Stimulated activated CD8-positive, alpha-beta memory T cell treated with anti-CD3 and anti-CD28 coated beads, Interleukin-2, amount 100 ng/mL, for 48 hours (primary cell): ENCODE data around the gene SLC22A13.
"Not testable (repeated sequence)": the region's sequence is repeated elsewhere in the genome, so short reads cannot be mapped to it uniquely, and the experiment has no call there.

Source experiments
- DNase-seq, 2 donors: peaks; one replicate each; pipeline ENCODE4 v3.0.0-alpha.2; 2020; ENCODE audit warnings: low read depth in 2 of 2

SLC22A13 gene, protein sequence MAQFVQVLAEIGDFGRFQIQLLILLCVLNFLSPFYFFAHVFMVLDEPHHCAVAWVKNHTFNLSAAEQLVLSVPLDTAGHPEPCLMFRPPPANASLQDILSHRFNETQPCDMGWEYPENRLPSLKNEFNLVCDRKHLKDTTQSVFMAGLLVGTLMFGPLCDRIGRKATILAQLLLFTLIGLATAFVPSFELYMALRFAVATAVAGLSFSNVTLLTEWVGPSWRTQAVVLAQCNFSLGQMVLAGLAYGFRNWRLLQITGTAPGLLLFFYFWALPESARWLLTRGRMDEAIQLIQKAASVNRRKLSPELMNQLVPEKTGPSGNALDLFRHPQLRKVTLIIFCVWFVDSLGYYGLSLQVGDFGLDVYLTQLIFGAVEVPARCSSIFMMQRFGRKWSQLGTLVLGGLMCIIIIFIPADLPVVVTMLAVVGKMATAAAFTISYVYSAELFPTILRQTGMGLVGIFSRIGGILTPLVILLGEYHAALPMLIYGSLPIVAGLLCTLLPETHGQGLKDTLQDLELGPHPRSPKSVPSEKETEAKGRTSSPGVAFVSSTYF

DNA sequence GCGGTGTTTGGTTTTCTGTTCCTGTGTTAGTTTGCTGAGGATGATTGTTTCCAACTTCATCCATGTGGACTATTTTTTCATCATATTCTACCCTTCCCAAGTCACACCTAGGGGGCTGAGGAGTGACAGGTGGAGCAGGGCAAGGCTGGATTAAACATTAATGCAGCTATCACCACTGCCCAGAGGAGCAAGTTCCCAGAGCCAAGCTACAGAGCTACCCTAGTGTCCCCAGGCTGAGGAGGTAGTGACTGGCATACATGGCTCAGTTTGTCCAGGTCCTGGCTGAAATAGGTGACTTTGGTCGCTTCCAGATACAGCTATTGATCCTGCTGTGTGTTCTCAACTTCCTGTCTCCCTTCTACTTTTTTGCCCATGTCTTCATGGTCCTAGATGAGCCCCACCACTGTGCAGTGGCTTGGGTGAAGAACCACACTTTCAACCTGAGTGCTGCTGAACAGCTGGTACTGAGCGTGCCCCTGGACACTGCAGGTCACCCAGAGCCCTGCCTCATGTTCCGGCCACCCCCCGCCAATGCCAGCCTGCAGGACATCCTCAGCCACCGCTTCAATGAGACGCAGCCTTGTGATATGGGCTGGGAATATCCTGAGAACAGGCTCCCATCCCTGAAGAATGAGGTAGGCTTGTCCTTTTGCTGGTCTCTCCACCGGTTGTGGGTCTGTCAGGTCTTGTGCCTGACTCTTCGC lies at the start of gene SLC22A13:
TSS of gene SLC22A13 (plus strand) at position 209 of the 704 bp plus-strand sequence. CDS start at position 258, 49 bp downstream.
- no peak for DNase-seq

DNA sequence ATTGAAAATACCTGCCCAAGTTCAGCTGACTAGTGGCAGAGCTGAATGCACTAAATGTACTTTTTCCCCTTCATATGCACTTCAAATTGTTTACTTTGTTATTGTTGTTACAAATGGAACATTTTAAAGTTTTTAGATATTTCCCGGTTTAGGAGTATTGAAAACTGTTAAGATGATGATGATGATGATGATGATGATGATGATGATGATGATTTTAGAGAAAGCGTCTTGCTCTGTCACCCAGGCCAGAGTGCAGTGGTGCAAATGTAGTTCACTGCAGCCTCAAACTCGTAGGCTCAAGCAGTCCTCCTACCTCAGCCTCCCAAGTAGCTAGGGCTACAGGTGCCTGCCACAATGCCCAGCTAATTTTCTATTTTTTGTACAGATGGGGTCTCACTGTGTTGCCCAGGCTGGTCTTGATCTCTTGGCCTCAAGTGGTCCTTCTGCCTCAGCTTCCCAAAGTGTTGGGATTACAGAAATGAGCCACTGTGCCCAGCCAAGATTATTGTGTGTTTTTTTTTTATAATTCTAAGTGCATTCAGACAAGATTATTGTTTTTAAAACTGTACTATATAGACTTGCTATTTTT lies 45.9 kb upstream of the SLC22A13 start:
- DNase-seq = no peak

DNA sequence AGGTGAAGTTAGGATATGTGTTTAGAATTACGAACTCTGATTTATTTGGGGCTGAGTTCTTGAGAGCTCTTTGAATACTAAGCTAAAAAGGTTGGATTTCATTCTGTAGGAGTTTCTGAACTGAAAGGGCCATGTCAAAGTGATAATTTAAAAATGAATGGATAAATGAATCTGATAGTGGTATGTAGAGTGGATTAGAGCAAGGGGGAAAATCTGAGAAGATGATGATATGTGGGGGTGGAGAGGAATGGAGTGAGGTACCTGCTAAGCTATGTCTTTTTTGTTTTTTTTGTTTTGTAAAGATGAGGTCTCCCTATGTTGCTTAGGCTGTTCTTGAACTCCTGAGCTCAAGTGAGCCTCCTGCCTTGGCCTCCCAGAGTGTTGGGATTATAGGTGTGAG lies 44.6 kb upstream of the SLC22A13 start:
- no peak for DNase-seq

DNA sequence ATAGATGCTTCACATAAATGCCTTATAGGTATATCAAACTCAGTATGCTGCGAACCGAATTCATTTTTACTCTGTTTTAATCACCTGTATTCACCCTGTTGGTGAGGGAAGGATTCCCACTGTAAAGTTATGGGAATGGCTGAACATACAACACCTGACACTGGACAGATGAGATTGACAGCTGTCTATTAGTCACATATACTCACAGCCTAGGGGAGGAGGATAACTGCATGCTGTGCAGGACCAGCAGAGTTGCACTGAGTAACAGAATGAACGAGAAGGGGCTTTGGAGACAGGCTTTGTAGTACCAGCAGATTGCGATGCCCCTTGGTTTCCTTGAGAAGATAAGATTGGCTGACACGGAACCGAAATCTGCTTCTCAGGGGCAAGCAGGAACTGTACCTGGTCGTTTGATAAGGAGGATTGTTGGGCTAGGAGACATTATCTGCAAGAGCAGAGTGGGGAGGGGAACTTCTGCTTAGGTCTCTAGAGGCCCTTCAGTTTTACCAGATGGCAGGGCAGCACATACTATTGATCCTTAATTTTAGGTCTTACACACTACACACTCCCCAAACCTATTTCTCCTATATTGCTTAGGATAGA lies 43.5 kb upstream of the SLC22A13 start:
- no peak for DNase-seq

DNA sequence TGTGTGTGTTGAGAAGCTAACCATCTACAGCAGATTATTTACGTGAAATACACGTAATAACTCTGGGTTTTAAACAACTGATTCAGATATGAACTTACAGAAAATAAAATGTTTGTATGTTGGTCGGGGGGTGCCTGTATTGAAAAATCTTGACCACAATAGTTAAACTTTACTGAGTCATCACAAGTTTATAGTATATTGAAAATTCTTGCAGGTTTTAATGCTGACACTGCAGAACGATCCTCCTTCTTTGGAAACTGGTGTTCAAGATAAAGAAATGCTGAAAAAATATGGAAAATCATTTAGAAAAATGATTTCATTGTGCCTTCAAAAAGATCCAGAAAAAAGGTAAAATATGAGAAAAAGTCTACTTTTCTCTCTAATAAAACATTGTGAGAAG lies 41.3 kb upstream of the SLC22A13 start:
- DNase-seq = no peak

DNA sequence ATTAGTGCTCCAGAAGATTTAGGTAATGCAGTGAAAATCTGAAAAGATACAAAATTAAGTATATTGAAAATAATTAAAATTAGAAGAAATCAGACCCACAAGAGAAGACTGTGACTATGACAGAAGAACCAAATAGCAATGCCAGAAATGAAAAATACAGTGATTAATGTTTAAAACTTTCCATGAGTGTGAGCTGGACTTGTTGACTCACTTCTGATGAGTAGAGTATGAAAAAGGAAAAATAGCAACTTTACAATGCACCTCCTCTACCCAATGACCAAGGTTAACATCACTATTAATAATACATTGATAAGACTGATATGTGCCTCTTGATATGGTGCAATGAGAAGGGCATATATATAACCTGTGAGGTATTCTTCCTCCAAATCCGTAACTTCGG lies 39.3 kb upstream of the SLC22A13 start:
- no peak for DNase-seq

DNA sequence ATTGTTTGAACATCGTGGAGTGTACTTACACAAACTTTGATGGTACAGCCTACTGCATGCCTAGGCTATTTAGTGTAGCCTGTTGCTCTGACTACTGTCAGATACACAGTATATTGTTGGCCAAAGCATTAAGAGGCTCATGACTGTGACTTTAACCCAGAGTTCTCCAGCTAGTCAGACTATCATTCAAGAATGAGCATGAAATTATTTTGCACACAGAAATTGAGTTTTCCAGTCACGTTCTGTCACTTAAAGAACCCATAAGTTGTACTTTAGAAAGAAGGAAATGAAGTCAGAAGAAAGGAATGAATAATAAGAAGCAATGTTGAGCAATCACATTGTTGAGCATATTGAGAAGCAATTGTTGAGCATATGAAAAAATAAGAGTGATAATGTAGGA lies 37.6 kb upstream of the SLC22A13 start:
- no peak for DNase-seq

DNA sequence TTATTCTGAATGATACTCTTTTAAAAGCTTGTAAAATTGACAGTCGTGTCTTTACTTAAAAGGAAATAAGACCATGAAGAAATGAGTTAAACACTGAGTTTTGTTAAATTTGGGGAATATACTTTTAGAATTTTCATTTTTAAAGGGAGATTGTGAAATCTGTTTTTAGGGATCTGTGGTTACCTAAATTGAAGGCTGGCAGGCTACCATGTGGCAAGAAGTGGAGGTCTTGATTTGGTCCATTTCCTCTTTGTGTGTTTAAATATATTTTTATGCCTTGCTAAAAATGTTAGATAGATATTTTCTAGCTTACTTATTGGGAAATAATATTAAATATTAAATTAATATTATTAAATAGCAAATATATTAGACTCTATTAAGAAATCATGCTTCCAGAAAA lies 36.6 kb upstream of the SLC22A13 start:
- DNase-seq = no peak

DNA sequence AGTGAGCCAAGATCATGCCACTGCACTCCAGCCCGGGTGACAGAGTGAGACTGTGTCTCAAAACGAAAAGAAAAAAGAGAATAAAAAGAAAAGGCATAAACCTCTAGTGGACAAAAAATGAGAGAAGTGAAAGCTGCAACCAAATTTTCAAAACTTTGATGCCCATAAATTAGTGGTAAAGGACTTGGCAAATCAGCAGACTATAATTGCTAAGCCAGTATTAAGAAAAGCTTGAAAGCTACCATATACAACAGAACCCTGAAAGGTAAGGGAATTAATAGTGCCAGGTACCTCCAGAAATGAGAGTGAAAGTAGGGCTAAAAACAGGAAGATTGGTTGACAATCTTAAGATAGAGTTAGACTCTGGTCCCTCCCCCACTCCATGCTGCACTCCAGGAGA lies 32.9 kb upstream of the SLC22A13 start:
- no peak for DNase-seq

DNA sequence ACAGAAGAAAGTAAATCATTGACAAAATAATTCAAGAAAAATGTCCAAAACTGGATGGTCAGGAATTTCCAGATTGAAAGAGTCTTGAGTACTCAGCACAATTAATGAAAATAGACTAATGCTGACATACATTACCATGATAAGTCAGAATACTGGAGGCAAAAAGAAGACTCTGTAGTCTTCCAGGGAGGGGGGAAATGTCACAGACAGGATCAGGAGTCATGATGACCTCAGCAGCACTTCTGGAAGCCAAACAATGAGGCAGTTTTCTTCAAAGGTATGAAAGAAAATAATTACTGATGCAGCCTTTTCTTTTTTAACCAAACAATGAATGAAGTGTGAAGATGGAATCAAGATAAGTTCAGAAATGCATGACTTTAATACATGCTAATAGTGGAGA lies 30.1 kb upstream of the SLC22A13 start:
- no peak for DNase-seq

DNA sequence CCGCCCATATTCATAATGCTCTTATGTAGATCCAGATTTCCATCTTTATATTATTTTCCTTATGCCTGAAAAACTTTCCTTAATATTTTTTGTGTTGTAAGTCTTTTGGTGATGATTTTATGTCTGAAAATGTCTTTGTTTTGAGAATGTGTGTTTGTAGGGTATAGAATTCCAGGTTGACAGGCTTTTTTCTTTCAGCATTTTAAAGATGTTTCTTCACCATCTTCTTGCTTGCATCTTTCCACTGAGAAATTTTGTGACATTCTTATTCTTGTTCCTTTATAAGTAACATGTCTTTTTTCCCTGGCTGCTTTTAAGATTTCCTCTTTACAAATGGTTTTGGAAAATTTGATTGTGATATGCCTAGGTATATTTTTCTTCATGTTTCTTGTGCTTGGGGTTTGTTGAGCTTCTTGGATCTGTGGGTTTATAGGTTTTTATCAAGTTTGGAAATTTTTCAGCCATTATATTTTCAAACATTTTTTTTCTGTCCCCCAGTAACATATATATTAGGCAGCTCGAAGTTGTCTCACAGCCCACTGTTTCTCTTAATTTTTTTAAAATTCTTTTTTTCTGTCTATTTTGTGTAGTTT lies 27.1 kb upstream of the SLC22A13 start:
- DNase-seq = no peak

DNA sequence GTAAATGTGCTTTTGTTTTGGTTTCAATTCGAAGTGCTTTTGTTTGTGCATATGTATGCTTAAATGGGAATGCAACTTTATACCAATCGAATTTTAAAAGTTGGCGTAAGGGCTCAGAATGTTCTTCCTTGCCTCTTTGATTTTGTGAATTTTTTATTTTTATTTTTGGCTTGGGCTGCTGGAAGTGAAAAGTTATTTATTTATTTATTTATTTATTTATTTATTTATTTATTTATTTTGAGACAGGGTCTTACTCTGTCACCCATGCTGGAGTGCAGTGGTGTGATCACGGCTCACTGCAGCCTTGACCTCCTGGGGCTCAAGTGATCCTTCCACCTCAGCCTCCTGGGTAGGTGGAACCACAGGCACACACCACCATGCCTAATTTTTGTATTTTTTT lies 22.8 kb upstream of the SLC22A13 start:
- DNase-seq = not testable (repeated sequence)

DNA sequence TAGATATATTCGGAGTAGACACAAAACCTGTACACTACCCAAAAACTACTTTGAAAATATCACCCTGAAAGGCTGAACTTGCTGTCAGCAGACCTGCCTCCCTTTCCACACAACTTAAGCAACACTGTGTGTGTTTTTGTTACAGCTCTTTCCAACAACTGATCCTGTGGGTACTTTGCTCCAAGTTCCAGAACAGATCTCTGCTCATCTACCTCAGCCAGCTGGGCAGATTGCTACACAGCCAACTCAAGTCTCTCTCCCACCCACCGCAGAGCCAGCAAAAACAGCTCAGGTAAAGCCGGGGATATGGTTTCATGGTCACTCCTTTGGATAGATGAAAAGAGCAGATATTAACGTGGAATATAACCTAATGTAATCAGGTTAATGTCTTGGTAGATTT lies 19.7 kb upstream of the SLC22A13 start:
- DNase-seq = no peak

DNA sequence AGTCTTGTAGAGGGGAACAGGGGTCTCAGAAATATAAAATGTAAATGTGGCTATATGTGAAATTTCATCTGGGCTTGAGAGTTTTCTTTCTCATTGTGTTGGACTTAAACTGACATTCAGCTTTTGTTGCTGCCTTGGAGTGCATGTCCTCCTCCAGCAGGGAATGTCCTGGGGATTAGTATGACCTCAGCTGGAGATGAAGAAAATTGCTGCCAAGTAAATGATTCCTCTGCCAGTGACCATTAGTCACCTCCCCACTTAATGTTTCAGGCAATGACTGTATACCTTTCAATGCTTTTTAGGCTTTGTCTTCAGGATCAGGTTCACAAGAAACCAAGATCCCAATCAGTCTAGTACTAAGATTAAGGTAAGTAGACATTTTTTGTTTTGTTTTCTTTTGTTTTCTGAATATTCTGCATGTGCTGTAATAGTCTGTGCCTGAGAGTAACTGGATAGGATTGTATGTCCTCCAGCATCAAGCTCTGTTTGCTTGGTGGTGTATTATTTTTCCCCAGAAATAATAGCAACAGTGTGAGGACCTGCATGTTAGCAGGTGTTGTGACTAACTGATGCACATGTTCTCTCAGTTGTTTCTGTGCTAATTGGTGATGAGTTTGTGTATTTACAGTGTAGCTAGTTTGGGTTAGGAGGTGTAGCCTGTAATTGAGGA lies 18.1 kb upstream of the SLC22A13 start:
- no peak for DNase-seq

DNA sequence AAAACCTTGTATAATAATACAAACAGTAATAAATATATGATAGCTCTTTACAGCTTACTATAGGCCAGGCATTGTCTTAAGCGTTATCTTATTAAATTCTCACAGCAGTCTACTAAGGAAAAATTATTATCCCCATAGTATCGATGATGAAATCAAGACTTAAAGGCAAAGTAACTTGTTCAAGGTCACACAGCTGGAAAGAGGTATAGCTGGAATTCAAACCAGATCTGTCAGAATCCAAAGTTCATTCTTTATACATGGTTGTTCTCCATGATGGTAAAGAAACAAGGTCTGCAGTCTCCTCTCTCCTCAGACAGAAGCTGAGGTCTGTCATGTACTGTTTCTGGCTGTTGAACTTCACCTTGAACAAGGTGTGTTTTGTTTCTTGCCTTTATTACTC lies 15.4 kb upstream of the SLC22A13 start:
- DNase-seq = no peak

DNA sequence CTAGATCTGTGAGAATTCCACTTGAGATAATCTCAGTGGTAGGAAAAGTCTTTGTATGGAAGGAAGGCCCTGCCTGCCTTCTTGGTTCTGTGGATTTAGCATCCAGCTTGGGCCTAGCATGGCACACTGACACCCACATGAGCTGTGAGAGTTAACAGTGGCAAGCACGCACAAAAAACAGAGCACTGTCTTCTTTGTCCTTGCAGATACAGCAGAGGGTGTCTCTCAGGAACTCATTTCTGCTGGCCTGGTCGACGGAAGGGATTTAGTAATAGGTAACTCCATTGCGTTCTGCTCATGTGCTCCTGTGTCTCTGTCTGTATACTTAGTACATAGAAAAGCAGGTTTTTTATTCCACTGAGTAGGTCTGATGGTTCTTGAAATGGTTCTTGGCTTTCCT lies 14.4 kb upstream of the SLC22A13 start:
- DNase-seq = no peak

DNA sequence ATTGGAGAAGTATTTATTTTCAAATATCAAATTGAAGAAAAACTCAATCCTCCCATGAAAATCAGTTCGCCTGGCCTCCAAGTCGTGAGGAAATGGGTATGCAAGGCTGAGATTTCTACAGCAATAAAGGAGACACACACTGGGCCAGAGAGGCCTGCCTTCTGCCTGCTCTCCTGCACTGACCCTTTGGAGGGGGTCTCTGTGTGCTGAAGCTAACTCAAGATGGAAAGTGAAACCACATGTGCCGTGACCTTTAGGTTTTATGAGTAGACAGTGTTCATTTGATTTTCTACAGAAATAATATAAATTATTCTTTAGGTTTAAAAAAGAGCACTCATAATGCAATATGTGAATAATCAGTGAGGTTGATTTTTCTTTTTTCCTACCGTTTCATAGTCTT lies 11.9 kb upstream of the SLC22A13 start:
- DNase-seq = no peak

DNA sequence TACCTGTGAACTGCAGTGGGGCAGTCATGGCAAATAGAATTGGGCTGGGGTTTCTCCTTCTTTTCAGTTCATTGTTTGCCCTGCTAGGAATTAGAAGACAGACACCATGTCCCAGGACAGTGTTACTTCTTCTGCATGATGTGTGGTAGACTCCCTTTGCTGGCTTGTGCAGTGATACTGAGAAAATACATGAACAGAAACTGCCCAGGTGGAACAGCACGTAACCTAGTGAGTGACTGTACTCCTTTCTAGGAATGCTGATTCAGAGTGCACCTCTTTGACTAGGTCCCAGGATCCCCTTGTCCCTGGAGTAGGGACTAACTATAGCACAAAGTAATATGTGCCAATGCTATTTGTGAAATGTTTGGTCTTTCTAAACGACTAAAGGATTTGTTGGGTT lies 10.7 kb upstream of the SLC22A13 start:
- no peak for DNase-seq

DNA sequence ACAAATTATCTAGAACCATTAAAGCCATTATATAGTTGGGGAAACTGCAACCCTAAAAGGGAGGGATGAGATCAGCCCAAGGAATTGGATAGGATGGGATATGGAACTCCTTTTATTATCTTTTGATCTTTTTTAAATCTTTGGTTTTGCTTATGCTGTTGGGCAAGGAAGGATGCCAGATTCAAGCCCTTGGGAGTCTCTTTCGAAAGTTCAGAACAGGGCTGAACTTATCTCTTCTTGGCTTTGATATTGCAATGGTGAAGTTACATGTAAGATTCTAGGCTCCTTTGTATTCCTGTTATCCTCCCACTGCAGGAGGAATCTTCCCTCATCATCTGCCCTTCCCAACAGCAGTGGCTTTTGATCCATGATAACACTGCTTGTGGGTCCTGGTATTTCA lies 10.0 kb upstream of the SLC22A13 start:
- no peak for DNase-seq

DNA sequence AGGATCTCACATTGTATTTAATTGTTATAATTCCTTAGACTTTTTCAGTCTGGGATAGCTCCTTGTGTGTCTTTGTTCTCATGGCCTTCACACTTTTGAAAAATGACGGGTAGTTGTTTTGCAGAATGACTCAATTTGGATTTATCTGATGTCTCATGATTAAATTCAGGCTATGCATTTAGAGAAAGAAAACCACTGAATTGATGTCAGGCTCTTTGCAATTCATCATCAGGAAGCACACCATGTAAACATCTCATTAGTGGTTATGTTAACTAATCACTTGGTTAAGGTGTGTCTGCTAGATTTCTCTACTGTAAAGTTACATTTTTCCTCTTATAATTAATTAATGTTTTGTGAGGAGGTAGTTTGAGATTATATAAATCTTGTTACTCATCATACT lies 8.0 kb upstream of the SLC22A13 start:
- DNase-seq = no peak

DNA sequence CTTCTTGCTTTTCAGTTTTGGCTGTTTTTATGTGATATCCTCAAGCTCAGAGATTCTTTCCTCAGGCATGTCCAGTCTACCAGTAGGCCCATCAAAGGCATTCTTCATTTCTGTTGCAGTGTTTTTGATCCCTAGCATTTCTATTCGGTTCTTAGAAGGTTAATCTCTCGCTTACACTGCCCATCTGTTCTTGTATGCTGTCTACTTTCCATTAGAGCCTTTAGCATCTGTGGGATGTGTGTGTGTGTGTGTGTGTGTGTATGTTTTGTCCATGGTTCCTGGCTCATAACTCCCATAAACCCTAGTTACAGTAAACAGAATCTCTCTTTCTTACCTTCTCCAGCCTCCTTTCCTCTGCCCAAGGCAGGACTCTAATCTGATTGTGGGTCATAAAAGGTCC lies 5.1 kb upstream of the SLC22A13 start:
- no peak for DNase-seq
